NCI-H446 treated with DMSO at 0.1 percent for 48 hours (cell line): Measurements from ENCODE around the gene PRRC2B.

ENCODE experiments used
- DNase-seq: peaks from one replicate; lab custom pipeline; 2025; lab: John Stamatoyannopoulos, UW

The PRRC2B gene

DNA sequence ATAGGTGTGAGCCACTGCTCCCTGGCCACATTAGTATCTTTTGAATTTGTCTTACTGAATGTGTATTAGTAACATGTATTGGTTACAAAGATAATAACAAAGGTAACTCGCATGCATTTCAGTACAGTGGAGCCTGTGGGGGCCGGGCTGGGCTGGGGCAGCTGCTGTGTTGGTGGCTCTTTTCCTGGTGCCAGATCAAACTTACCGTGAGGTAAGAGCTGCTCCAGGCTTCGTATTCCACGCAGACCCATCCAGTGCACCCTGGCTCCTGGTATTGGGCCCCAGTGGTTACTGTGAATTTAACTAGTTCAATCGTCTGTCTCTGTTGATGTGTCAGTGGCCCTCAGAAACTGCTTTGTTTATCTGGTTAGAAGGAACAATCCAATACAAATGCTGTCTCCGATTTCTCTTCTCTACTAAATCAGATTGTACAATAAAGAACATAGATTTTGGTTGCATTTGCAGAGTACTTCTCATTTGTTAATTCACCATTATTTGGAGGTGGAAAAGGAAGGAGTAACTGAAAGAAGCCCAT, 15.6 kb downstream of the PRRC2B start:
- DNase-seq, result no peak

DNA sequence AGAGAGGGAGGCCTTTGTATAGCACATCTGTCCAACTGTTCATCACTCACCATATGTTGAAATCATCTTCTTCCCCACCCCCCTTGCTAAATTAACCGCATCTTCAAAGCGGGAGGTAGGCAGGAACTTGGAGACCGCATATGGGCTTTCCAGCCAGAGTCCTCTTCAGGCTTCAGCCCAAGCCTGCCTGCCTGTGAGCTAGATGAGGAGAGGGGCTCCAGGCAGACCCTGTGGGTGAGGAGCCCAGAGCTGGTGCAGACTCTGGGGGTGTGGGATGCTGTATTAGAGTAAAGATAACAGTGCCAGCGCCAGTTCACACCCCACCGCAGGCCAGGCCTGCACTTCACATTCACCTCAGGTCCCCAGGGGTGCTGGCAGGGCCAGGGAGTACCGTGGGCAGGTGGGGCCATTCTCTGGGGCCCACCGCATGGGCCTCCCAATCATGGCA, 16.2 kb downstream of the PRRC2B start:
- DNase-seq, result peak; percentile 44

GRCh38 chr9:131411719-131412681, 18.1 kb downstream of the PRRC2B start:
- no peak for DNase-seq

- no peak for DNase-seq
Observed at GRCh38 chr9:131416509-131416908, 22.6 kb downstream of the PRRC2B start.

- DNase-seq, result no peak
Observed at GRCh38 chr9:131417264-131418142, 23.6 kb downstream of the PRRC2B start.

DNA sequence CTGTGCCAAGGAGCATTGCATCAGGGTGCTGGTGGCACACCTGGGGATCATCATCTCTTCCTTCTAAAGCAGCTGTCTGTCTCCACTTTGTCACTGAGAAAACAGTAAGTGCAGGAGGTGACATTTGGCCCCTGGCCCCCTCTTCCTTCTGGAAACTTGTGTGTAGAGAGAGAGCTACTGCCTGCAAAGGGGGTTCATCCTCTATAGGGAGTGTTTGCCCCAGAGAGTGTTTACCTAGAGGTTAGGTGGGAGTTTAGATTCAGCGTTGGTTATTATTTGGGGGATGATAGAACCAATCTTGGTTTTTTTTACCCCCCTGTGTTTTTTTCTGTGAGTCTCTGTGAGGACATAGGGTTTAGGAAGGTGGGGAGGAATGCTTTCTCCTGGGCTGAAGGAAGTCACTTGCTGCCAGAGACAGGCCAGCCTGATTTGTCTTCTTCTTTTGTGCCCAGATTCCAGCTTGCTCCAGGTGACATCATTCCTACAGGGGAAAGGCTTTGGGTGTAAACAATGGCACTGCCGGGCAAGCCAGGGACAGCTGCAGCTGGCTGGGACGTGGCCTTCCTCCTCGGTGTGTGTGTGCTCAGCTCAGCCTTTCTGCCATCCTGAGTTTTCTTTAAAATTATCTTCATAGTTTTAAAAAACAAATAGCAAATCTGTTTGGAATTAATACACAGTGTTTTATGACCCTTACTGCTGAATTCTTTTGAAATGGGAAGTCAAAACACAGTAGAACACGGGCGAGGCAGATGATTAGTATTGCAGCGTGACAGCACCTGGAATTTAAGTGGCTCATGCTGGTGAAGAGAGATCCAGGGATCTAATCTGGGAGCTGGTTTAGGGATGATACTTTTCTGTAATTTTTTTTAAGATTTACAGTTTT, 24.5 kb downstream of the PRRC2B start:
- no peak for DNase-seq

GRCh38 chr9:131419026-131419614, 25.2 kb downstream of the PRRC2B start:
- DNase-seq, result no peak

- DNase-seq, result no peak
Observed at GRCh38 chr9:131419716-131420115, 25.8 kb downstream of the PRRC2B start.

GRCh38 chr9:131420980-131421624, 27.2 kb downstream of the PRRC2B start:
- DNase-seq, result no peak

DNA sequence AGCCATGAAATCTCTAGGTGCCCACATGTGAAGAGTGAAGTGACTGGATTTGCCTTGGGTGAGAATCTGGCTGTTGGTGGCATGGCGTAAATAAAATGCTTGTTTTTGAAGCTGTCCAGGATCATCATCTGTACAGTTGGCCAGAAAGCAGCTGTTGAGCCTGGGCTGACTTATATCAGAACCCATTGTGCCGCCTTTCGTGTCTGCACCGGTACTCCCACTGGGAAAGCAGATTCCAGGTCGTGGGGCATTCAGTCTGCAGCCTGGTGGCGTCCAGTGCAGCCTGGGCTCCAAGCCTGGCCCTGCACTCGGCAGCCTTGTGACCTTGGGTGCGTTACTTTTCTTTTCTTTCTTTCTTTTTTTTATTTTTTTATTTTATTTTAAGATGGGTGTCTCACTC, 27.8 kb downstream of the PRRC2B start:
- no peak for DNase-seq

- no peak for DNase-seq
Observed at GRCh38 chr9:131422241-131422792, 28.4 kb downstream of the PRRC2B start.

GRCh38 chr9:131423171-131423581, 29.3 kb downstream of the PRRC2B start:
- no peak for DNase-seq

DNA sequence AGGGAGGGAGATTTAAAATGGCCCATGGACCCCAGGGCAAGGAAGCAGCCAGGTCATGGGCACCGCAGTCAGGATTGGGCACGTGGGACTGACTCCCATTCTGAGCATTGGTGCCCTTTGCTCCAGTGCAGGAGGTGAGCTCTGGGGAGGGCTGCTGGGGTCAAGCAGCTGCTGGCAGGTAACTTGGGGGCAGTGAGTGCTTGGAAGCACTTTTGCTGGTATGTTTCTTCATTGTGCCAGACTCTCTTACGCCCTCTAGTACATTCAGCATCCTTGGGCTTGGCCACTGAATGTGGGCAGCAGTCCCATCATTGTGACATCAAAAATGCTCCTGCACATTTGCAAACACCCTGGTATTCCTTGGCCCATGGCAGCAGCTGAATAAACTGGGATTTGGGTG, 32.7 kb downstream of the PRRC2B start:
- DNase-seq, result no peak

GRCh38 chr9:131429121-131430012, 35.5 kb downstream of the PRRC2B start:
- no peak for DNase-seq

DNA sequence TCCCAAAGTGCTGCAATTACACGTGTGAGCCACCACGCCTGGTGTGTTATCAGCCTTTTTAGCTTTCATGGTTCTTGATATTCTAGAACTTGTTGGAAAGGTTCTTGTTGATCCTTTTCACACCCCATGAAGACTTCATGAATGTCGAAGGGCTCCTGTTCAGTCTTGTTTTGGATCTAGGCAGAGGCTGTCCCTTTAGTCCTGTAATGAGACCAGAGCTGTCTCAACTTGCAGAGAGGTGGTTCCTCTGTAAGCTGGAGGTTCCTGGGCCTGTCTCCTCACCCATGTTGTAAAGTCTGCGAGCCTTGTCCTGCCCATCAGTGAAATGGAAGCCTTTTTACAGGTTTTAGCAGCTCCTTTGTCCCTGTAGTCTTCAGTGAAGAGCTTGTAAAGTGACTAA, 38.2 kb downstream of the PRRC2B start:
- DNase-seq, result no peak

DNA sequence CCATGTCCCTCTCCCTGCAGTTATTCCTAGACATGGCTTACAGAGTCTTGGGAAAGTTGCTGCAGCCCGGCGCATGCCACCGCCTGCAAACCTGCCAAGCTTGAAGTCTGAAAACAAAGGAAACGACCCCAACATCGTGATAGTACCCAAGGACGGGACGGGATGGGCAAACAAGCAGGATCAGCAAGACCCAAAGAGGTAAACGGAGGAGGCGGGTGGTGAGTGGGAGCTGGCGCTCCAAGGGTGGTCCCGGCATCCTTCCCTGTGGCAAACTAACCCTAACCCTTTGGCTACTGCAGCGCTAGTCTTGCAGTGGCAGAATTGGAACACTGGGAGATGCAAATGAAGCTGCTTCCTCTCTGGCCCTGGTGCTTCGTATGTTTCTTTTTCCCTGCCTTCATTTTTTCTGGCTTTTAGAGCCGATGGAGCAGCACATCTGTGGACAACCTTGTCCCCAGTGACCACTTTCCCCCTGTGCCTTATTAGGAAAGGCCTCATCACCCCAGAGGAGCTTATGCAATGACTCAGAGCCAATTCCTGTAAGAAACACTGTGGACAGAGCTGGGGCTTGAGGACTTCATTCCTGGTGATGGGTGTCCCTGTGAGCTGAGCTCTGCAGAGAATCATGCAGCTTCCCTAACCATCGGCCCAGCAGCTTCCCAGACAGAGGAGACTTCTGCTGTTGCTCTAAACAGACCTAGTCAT, 38.9 kb downstream of the PRRC2B start:
- no peak for DNase-seq

DNA sequence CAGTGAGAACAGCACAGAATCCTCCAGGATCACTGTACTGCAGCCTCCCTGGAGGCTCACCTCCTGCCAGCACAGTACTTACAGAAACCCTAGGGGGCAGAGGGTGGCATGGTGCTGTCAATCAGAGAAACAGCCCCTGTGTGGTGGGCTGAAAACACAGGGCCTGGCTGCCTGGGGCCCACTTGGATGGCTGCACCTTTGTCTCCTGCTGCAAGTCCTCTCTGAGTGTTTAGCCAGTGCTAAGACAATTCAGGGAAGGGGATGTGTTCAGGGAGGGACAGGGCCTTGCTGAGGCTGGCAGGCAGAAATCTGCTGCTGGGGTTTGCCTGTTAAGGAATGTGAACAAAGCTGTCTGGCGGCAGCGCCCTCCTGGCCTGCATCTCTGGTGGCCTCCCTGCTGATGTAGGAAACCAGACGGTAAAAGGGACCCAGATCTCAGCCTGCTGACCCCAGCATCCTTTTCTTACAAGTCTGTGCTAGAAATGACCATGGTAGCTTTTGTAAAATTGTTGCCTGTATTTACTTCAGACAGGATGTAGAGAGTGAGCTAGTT, 39.5 kb downstream of the PRRC2B start:
- no peak for DNase-seq

GRCh38 chr9:131434673-131435072, 40.8 kb downstream of the PRRC2B start:
- no peak for DNase-seq
